ENCODE results near the gene UCP2.

DNA sequence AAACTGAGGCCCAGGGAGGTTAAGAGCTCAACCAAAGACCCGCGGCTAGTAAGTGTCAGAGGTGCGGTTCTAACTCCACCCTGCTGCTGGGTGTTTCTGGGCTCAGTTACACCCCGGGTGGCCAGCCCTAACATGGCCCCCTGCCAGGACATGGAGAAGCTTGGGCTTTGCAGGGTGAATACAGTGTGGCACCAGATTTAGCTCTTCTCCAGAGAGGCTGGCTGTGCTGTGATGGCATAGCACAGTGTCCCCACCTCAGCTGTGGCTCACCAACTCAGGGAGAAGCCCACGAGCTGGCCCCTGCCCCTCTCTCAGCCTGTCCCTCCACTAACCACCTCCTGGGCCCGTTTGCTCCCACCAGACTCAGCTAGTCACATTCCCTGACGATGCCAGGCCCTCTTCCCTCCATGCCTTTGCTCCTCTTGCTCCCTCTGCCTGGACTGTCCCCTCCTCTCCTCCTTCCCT is 19.2 kb upstream of the UCP2 start:
- TF ChIP-seq, protein P1, sequence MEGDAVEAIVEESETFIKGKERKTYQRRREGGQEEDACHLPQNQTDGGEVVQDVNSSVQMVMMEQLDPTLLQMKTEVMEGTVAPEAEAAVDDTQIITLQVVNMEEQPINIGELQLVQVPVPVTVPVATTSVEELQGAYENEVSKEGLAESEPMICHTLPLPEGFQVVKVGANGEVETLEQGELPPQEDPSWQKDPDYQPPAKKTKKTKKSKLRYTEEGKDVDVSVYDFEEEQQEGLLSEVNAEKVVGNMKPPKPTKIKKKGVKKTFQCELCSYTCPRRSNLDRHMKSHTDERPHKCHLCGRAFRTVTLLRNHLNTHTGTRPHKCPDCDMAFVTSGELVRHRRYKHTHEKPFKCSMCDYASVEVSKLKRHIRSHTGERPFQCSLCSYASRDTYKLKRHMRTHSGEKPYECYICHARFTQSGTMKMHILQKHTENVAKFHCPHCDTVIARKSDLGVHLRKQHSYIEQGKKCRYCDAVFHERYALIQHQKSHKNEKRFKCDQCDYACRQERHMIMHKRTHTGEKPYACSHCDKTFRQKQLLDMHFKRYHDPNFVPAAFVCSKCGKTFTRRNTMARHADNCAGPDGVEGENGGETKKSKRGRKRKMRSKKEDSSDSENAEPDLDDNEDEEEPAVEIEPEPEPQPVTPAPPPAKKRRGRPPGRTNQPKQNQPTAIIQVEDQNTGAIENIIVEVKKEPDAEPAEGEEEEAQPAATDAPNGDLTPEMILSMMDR (IDR thresholded peaks at IDR 0.05), result no peak
- no peak for TF ChIP-seq POLR2A (IDR thresholded peaks at IDR 0.05)
- no peak for TF ChIP-seq POLR2AphosphoS5 (IDR thresholded peaks at IDR 0.05; ENCODE audit: insufficient read depth in 1 of 2, low read depth in 1 of 2)
